GM21515 (cell line): ENCODE results near the gene POMGNT1.

Experiments
- ATAC-seq: cut with Tn5 transposase; IDR thresholded peaks from one replicate; pipeline ENCODE4 v1.9.1; 2021; ENCODE audit not compliant: unreplicated experiment

Gene POMGNT1

DNA sequence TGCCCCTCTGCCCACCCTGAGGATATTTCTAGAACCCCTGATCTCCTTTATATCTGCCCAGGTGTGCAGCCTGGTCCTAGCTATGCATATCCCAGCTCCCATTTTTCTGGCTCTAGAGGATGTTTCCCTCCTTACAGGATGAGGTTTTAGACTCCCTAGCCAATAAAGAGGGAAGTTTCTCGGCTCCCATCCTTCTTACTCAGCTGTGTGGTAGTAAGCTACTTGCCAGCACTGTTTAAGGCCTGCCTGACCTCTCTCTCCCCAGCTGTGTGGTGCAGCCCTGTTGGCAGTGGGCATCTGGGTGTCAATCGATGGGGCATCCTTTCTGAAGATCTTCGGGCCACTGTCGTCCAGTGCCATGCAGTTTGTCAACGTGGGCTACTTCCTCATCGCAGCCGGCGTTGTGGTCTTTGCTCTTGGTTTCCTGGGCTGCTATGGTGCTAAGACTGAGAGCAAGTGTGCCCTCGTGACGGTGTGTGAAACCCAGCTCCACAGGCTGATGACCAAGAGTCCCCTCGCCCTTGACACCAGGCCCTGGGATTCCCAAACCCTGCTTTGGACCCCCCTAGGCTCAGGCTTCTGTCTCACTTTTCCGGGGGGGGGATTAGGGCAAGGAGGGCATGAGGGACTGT, 14.2 kb downstream of the POMGNT1 start:
- no peak for ATAC-seq

- ATAC-seq: no peak
Observed at GRCh38 chr1:46183079-46183847, 15.0 kb downstream of the POMGNT1 start.

DNA sequence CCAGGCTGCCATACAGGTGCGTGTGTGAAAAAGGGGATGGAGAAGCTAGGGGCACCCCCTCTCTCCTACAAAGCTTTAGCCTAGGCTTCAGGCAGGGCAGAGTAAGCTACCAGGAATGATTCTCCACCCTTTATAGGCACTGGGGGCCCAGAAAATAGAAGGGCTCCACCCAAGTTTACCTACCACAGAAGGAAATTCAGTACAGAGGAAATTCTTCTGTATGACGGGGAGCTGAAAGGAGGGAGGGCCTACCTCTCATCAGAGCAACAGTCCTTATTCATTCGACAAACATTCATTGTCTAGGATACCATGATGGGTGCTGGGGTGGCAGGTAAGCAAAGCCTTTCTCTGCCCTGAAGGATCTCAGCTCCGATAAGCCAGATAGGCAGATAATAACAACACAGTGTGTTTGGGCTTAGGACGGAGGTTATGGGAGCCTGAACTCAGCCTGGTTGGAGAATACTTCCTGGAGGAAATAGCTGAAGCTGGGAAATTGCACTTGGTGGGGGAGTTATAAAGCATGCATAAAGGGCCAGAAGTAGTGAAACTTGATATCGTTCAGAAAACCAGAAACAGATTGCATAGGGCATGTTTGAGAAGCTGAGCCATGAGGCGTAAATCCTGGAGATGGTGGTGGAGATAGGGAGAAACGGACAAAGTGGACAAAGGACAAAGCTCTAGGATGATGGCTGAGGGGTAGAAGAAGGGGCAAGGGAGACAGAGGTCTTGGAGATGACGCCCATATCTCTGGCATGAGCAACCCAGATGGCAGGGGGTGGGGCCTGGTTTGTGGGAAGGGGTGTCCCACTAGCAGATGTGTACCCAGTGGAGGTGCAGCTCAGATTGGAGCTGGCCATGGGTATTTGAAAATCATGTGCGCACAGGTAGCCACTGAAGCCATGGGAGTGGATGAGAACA, 16.6 kb downstream of the POMGNT1 start:
- no peak for ATAC-seq

DNA sequence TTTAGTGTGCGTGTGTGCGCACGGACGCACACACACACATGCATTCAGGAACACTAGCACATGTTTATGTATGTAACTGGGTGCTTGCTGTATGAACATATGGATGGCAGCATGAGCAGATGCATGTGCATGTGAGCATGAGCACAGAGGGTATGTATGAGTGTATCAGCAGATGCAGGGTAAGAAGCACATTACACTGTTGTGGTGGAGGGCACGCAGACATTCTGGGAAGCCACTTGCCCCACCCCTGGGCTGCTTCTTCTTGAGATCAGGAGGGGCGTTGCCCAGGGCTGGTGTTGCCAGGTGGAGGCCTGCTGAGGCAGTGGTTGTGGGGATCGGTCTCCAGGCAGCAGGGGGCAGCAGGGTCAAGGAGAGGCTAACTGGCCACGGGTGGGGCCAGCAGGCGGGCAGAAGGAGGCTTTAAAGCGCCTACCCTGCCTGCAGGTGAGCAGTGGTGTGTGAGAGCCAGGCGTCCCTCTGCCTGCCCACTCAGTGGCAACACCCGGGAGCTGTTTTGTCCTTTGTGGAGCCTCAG, 18.1 kb downstream of the POMGNT1 start:
- ATAC-seq: no peak

- peak; percentile 47 for ATAC-seq
Observed at GRCh38 chr1:46179138-46180081, 18.8 kb downstream of the POMGNT1 start.

DNA sequence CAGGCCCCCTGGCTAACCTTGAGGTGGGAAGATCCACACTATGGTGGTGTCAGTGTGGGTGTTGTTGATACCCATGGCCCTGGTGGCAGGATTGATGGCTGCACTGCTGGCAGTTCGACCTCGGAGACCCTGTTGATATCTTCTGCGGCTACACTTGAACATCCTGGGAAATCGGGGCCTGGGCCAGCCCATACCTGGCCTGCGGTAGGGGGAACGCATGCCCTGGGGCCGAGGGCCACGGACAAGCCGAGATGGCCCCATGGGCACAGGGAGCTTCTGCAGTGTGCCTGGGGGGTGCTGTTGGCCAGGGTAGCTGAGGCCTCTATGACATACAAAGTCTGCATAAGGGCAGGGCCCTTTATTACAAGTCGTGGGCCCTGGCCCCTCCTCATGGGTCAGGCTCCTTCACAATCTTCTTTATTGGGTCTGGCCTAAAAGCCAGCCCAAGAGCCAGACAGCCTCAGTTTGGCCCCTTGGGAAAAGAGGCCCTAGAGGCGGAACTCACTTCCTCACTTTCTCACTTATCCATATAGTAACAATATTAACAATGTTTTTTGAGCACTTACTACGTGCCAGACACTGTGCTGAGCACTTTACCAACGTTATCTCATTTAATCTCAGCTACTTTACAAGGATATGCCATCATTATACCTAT, 21.9 kb downstream of the POMGNT1 start, which contains the start of gene P3R3URF:
Gene P3R3URF (minus strand): TSS at position 278 of the 655 bp plus-strand sequence. CDS start 17 bp downstream, at position 261.
- no peak for ATAC-seq

DNA sequence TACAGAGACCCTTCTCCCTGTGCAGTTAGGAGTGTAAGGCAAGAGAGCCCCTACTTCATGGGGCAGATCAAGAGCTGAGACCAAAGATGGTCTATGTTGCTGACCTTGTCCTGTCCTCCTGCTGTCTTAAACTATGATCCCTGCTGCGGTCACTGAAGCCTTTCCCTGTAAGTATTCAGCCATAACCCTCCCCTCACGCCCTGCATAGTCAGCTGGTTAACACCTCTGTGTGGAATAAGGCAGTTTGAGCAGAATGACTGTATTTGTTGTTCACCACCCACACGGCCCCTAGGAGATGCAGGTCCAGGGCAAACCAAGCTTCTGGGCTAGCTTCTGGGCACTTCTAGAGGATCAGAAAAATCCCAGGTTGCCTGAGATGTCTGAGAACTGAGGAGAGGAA, 23.0 kb downstream of the POMGNT1 start:
- ATAC-seq: no peak

- ATAC-seq: no peak
Observed at GRCh38 chr1:46174448-46175231, 23.6 kb downstream of the POMGNT1 start, which contains the start of gene TSPAN1. Gene TSPAN1 (plus strand): TSS chr1:46175087. CDS start chr1:46181108, 6,021 bp downstream.

DNA sequence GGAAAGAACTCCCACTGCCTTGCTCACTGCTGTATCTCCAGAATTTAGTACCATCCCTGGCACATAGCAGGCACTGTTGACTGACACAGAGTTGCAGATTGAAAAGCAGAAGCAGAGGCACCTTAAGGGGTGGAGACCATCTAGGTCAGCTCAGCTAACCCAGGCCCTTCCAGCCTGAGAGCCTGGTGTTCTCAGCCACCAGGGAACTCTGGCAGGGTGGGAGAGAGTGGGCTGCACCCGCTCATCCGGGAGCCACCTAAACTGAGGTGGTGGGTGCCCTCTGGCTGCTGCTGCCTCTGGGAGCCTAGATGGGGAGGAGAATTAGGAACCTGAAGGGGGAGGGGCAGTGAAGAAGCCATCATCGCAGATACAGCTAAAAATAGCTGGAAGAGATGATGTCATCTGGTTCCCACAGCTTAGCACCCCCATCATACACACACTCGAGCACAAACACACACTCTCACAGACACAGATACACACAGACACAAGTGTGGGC, 24.8 kb downstream of the POMGNT1 start:
- no peak for ATAC-seq

DNA sequence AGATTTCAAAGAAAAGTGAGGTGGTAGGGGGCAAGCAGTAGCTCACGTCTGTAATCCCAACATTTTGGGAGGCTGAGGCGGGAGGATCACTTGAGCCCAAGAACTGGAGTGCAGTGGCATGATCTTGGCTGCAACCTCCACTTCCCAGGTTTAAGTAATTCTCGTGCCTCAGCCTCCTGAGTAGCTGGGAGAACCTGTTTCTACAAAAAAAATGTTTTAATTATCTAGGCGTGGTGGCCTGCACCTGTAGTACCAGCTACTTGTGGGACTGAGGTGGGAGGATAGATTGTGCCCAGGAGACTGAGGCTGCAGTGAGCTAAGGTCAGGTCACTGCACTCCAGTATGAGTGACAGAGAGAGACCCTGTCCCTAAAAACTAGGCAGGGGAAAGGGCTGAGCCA, 25.9 kb downstream of the POMGNT1 start:
- no peak for ATAC-seq

DNA sequence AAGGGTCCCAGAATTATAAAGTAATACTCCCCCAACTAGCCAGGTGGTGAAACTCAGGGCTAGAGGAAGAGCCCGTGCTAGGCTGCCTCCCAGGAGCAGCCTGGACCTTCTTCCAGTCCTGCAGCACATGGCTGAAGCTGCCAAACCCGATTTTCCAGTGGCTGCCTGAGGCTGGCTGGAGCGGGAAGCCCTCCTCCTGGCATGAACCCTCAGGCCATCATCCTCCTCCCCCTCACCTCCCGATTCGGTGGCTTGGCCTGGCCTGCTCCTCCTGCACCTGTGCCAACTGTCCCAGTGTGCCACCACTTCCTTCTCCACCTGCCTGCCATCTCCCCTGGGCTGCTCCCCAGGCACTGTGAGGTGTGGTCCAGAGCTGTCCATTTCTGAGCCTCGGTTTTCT, 26.4 kb downstream of the POMGNT1 start:
- no peak for ATAC-seq

DNA sequence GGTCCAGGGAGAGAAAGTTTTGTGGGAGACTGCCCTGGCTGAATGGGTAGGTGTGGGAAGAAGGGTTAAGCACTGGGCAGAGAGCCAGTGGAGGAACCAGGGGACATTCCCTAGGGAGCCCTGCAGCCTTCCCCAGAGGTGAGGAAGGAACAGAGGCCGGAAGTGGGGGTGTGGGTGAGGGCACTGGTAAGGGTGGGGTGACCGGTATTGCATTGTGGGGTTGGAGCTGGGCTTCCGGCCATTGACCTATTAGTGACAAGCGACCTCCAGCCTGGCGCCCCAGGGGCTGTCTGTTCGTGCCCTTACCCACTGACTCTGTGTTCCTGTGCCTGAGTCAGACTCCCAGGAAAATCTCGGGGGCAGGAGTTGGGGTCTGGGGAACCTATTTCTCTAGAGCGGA, 26.9 kb downstream of the POMGNT1 start:
- no peak for ATAC-seq

DNA sequence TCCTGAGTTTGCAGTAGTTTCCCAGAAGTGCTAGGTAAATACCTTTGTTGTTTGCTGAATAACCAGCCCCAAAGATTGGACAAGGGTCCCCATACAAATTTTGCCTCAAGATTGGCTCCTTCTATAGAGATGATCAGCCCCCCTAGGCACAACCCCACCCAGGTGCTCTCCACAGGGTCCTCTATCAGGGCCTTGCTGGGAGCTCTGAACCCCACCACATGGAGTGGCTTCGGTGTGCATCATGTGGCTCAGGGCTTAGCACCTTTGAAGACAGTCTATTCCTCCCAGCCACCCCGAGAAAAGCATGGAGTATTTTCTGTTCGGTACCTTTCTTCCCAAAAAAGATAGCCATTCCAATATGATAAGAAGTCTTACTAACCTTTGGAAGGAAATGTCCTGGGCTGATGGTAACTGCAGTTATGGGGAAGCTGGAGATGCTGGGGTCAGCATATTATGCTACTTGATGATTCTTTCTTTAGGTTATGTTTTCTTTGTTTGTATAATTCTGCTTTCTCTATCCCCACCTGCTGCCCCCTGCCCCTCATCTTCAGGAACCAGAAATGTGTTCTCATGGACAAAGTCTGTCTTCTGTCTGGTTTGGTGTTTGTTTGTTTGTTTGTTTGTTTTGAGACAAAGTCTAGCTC, 28.3 kb downstream of the POMGNT1 start:
- no peak for ATAC-seq

GRCh38 chr1:46168477-46168876, 29.8 kb downstream of the POMGNT1 start:
- ATAC-seq: no peak

DNA sequence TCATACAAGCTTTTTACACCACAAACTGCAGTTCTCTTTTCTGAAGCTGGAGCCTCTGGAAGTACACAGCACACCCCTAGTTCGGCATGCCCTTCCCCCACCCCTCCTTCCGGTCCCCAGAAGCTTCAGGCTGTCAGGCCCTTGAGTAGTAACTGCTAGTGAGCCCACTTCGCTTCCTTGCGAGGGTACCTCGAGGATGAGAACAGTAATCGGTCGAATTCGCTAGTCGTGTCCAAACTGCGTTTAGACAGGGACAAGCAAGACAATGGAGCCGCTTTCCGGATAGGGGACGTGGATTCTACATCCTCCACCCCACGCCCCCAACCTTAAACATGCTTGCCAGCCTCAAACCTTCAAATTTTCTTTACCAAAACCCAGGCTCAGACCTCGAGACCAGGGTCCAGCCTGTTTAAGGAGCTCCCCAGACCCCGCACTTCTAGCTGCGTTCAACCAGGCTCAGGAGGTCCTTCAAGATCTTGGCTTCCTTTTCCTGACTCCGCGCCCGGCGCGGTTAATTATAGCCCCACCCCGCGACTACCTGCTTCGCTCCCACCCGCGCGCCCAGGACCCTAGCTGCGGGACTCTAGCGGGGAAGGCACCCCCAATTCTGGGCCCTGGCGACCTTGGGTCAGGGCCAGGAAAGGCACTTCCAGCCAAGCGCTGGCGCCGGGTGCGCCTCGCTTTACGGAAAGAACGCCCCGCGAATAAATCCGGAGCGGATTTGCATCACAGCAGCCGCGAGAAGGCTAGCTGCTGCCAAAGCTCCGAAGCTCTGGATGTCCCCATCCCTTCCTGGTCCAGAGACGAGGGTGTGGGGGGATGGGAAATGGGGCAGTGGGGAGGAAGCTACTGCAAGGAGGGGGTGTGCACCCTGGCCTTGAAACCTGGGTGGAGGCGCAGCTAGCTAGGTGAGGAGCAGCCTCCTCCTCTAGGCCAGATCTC, 31.4 kb downstream of the POMGNT1 start:
- ATAC-seq: no peak

GRCh38 chr1:46160212-46160611, 38.0 kb downstream of the POMGNT1 start:
- no peak for ATAC-seq

- ATAC-seq: no peak
Observed at GRCh38 chr1:46159516-46159915, 38.7 kb downstream of the POMGNT1 start.
